GM18498 (cell line): ENCODE measurements around the gene GPR6.

ENCODE experiments used
- ATAC-seq: cut with Tn5 transposase; IDR thresholded peaks from one replicate; pipeline ENCODE4 v1.9.1; 2021; ENCODE audit warnings: mild to moderate bottlenecking, moderate library complexity; ENCODE audit not compliant: unreplicated experiment

Gene GPR6

GRCh38 chr6:109998159-109998785, 20.2 kb downstream of the GPR6 start:
- no peak for ATAC-seq

GRCh38 chr6:109999740-110000139, 21.6 kb downstream of the GPR6 start:
- ATAC-seq, result no peak

GRCh38 chr6:110002676-110003075, 24.6 kb downstream of the GPR6 start:
- ATAC-seq, result no peak

GRCh38 chr6:110013386-110013785, 35.3 kb downstream of the GPR6 start:
- no peak for ATAC-seq

GRCh38 chr6:110015206-110015605, 37.1 kb downstream of the GPR6 start:
- ATAC-seq, result no peak

- ATAC-seq, result no peak
These were observed 39.2 kb downstream of the GPR6 start for GRCh38 chr6:110017306-110017705.

- ATAC-seq, result no peak
These were observed 39.8 kb downstream of the GPR6 start for GRCh38 chr6:110017946-110018345.

GRCh38 chr6:110018486-110018885, 40.4 kb downstream of the GPR6 start:
- ATAC-seq, result no peak

GRCh38 chr6:110020888-110021287, 42.8 kb downstream of the GPR6 start:
- no peak for ATAC-seq

- ATAC-seq, result no peak
These were observed 51.0 kb downstream of the GPR6 start for GRCh38 chr6:110029144-110029543.
